H1 (cell line): ENCODE measurements around the gene PANX3. TPM values are rescaled to one million over a fixed set of nuclear protein-coding genes. Genes with fewer than 3 reads are reported as not detected.

Source experiments
- BCL11A ChIP-seq, 2 experiments: IDR thresholded peaks; one replicate each; pipeline ENCODE4 v1.6.1; 2011; ENCODE audit warnings: low read depth in 2 of 2, low read length in 2 of 2, mild to moderate bottlenecking in 2 of 2
- EZH2 ChIP-seq: fragments of 200-600 bp; sonication (generic); IDR thresholded peaks from 2 replicates; pipeline ENCODE4 v1.7.1; 2012; ENCODE audit warnings: low read depth, mild to moderate bottlenecking, moderate library complexity, low read length, inconsistent platforms; ENCODE audit not compliant: severe bottlenecking
- NANOG ChIP-seq: IDR thresholded peaks from 2 replicates; pipeline ENCODE4 v1.6.1; 2011; ENCODE audit warnings: low read length, low read depth, mild to moderate bottlenecking, inconsistent platforms; ENCODE audit not compliant: insufficient read depth, poor library complexity, severe bottlenecking
- PHF8 ChIP-seq: fragments of 200-600 bp; sonication (generic); conservative IDR thresholded peaks from 2 replicates; pipeline ENCODE4 v1.7.1; 2012; ENCODE audit warnings: low read depth, mild to moderate bottlenecking, inconsistent platforms, low read length, moderate library complexity
- RFX5 ChIP-seq: IDR thresholded peaks from 2 replicates; pipeline ENCODE4 v1.6.1; 2011; ENCODE audit warnings: low read depth, low read length, improper control_type of control experiment, borderline replicate concordance
- SUZ12 ChIP-seq: fragments of 200-600 bp; sonication (generic); IDR thresholded peaks from 2 replicates; pipeline ENCODE4 v1.6.1; 2012; ENCODE audit warnings: mild to moderate bottlenecking, inconsistent platforms, low read length, moderate library complexity, mixed read lengths
- TAF1 ChIP-seq: IDR thresholded peaks from 2 replicates; pipeline ENCODE4 v1.6.1; 2011; ENCODE audit warnings: mild to moderate bottlenecking, low read depth, low read length
- TBP ChIP-seq: IDR thresholded peaks from 2 replicates; pipeline ENCODE4 v1.6.1; 2011; ENCODE audit warnings: low read depth, low read length, improper control_type of control experiment
- polyA plus RNA-seq, 7 experiments: library from polyadenylated mRNA; depleted of rRNA in 3 of 7; stranded (reverse) in 5 of 7; unstranded in 2 of 7; fragments of >200 nt in 5 of 7; fragments of 200-250 nt in 2 of 7; gene quantifications; 1 replicate in 5 of 7; 2 replicates in 1 of 7; 4 replicates in 1 of 7; pipeline versions ENCODE4 v1.2.1 to v1.2.3, GENCODE V29; 2011 to 2013; ENCODE audit warnings: missing spikeins in 2 of 7, mixed read lengths in 2 of 7
- total RNA-seq: library from RNA; stranded (reverse); fragmentation: NEBNext Ultra II Directional; extraction: Animal tissue kit (Norgen Biotek cat#: 25700); gene quantifications from 2 replicates; pipeline ENCODE4 v1.2.1, GENCODE V29; 2021
- TF ChIP-seq, protein P1 (sequence below): fragments of 300-600 bp; sonication (generic); IDR thresholded peaks from 2 replicates; pipeline ENCODE4 v1.7.1; 2012; ENCODE audit warnings: low read length, moderate library complexity, mild to moderate bottlenecking, inconsistent platforms; ENCODE audit not compliant: insufficient replicate concordance

The PANX3 gene
- total and polyA plus RNA-seq, 2 of the 8 experiments (the other 6 are each of a cell fraction or from before 2014, with no cell fraction given), result not detected

DNA sequence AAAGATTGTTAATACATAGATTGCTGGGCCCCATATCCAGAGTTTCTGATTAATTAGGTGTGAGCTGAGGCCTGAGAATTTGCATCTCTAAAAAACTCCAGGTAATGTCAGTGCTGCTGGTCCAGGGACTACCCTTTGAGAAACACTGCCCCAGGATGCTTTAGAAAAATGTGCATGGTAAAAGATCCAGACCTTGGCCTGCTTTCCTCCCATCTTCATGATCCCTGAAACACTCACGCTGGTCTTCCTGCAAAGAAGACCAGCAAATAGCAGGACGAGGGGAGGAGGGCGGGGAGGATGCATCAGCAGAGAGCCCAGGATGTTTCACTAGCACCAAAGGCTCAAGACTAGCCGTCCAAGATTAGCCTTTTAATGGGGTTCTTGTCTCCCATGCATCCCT is 41.5 kb upstream of the PANX3 start, which contains the start of gene OR8A1 (continued):
- TF ChIP-seq, protein P1, sequence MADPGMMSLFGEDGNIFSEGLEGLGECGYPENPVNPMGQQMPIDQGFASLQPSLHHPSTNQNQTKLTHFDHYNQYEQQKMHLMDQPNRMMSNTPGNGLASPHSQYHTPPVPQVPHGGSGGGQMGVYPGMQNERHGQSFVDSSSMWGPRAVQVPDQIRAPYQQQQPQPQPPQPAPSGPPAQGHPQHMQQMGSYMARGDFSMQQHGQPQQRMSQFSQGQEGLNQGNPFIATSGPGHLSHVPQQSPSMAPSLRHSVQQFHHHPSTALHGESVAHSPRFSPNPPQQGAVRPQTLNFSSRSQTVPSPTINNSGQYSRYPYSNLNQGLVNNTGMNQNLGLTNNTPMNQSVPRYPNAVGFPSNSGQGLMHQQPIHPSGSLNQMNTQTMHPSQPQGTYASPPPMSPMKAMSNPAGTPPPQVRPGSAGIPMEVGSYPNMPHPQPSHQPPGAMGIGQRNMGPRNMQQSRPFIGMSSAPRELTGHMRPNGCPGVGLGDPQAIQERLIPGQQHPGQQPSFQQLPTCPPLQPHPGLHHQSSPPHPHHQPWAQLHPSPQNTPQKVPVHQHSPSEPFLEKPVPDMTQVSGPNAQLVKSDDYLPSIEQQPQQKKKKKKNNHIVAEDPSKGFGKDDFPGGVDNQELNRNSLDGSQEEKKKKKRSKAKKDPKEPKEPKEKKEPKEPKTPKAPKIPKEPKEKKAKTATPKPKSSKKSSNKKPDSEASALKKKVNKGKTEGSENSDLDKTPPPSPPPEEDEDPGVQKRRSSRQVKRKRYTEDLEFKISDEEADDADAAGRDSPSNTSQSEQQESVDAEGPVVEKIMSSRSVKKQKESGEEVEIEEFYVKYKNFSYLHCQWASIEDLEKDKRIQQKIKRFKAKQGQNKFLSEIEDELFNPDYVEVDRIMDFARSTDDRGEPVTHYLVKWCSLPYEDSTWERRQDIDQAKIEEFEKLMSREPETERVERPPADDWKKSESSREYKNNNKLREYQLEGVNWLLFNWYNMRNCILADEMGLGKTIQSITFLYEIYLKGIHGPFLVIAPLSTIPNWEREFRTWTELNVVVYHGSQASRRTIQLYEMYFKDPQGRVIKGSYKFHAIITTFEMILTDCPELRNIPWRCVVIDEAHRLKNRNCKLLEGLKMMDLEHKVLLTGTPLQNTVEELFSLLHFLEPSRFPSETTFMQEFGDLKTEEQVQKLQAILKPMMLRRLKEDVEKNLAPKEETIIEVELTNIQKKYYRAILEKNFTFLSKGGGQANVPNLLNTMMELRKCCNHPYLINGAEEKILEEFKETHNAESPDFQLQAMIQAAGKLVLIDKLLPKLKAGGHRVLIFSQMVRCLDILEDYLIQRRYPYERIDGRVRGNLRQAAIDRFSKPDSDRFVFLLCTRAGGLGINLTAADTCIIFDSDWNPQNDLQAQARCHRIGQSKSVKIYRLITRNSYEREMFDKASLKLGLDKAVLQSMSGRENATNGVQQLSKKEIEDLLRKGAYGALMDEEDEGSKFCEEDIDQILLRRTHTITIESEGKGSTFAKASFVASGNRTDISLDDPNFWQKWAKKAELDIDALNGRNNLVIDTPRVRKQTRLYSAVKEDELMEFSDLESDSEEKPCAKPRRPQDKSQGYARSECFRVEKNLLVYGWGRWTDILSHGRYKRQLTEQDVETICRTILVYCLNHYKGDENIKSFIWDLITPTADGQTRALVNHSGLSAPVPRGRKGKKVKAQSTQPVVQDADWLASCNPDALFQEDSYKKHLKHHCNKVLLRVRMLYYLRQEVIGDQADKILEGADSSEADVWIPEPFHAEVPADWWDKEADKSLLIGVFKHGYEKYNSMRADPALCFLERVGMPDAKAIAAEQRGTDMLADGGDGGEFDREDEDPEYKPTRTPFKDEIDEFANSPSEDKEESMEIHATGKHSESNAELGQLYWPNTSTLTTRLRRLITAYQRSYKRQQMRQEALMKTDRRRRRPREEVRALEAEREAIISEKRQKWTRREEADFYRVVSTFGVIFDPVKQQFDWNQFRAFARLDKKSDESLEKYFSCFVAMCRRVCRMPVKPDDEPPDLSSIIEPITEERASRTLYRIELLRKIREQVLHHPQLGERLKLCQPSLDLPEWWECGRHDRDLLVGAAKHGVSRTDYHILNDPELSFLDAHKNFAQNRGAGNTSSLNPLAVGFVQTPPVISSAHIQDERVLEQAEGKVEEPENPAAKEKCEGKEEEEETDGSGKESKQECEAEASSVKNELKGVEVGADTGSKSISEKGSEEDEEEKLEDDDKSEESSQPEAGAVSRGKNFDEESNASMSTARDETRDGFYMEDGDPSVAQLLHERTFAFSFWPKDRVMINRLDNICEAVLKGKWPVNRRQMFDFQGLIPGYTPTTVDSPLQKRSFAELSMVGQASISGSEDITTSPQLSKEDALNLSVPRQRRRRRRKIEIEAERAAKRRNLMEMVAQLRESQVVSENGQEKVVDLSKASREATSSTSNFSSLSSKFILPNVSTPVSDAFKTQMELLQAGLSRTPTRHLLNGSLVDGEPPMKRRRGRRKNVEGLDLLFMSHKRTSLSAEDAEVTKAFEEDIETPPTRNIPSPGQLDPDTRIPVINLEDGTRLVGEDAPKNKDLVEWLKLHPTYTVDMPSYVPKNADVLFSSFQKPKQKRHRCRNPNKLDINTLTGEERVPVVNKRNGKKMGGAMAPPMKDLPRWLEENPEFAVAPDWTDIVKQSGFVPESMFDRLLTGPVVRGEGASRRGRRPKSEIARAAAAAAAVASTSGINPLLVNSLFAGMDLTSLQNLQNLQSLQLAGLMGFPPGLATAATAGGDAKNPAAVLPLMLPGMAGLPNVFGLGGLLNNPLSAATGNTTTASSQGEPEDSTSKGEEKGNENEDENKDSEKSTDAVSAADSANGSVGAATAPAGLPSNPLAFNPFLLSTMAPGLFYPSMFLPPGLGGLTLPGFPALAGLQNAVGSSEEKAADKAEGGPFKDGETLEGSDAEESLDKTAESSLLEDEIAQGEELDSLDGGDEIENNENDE, result no peak
- TF ChIP-seq BCL11A (IDR thresholded peaks at IDR 0.05; ENCODE audit: low read depth in 2 of 2, low read length in 2 of 2) (no peak), TAF1 (no peak), PHF8 (no peak), EZH2 (no peak), RFX5 (no peak), NANOG (no peak), TBP (no peak), SUZ12 (no peak)
- TF ChIP-seq, all 59 proteins: peak for 0
